ENCODE data around the gene HOXB9.

- TF ChIP-seq CTCF (IDR thresholded peaks at IDR 0.05) (no peak), POLR2A (IDR thresholded peaks at IDR 0.05) (no peak)
These were observed 34.7 kb downstream of the HOXB9 start for GRCh38 chr17:48591255-48592056.

All from testis (tissue), 2 donors.